K562 (cell line): ENCODE measurements around the gene MTHFSD.

Source experiments
- ARNT ChIP-seq, 2 experiments: fragments of 450-650 bp; IDR thresholded peaks; 2 replicates each; pipeline ENCODE4 v1.6.1; 2016; ENCODE audit warnings: mild to moderate bottlenecking in 1 of 2
- CTCF ChIP-seq, 3 experiments: IDR thresholded peaks in 2 of 3; conservative IDR thresholded peaks in 1 of 3; 2 replicates each; pipeline ENCODE4 v1.5.1; 2011 to 2012; ENCODE audit warnings: low read length in 3 of 3, mild to moderate bottlenecking in 3 of 3, control low read depth in 2 of 3, improper control_type of control experiment in 1 of 3, inconsistent platforms in 1 of 3, low read depth in 1 of 3, mixed read lengths in 1 of 3, moderate library complexity in 1 of 3; ENCODE audit not compliant: insufficient read depth in 2 of 3
- EZH2 ChIP-seq: IDR thresholded peaks from 2 replicates; pipeline ENCODE4 v1.6.1; 2012; ENCODE audit warnings: low read depth, mild to moderate bottlenecking, inconsistent platforms, low read length, borderline replicate concordance
- JUNB ChIP-seq: fragments of 450-650 bp; formaldehyde crosslinking; conservative IDR thresholded peaks from 2 replicates; pipeline ENCODE4 v1.4.0; 2020; ENCODE audit warnings: mild to moderate bottlenecking
- TOE1 ChIP-seq, 2 experiments: fragments of 450-650 bp in 1 of 2; sonication (generic) in 1 of 2; formaldehyde crosslinking in 1 of 2; IDR thresholded peaks; 2 replicates each; pipeline versions ENCODE4 v1.7.1 to v1.8.0; 2016 to 2022; ENCODE audit warnings: borderline replicate concordance in 2 of 2, mild to moderate bottlenecking in 2 of 2, antibody characterized with exemption in 1 of 2, inconsistent platforms in 1 of 2, low read depth in 1 of 2, missing genetic modification reagents in 1 of 2, moderate library complexity in 1 of 2
- ZNF12 ChIP-seq: sonication (generic); formaldehyde crosslinking; IDR thresholded peaks from 2 replicates; pipeline ENCODE4 v1.4.0; 2020; ENCODE audit warnings: mild to moderate bottlenecking, missing genetic modification reagents

- no peak for TF ChIP-seq TOE1 (IDR thresholded peaks at IDR 0.05; ENCODE audit: borderline replicate concordance)
- no peak for TF ChIP-seq TOE1 (CRISPR knock-in tag; IDR thresholded peaks at IDR 0.05; ENCODE audit: borderline replicate concordance, low read depth)
- no peak for TF ChIP-seq EZH2
- TF ChIP-seq JUNB (CRISPR knock-in tag), result no peak
- TF ChIP-seq CTCF (IDR thresholded peaks at IDR 0.05 in 2 of 3, conservative IDR thresholded peaks at IDR 0.05 in 1 of 3; ENCODE audit: insufficient read depth in 2 of 3, low read depth in 1 of 3, low read length in 3 of 3), result no peak
- no peak for TF ChIP-seq ZNF12 (CRISPR knock-in tag)
- TF ChIP-seq ARNT (IDR thresholded peaks at IDR 0.05), result no peak
Measured at GRCh38 chr16:86494039-86494564, 60.9 kb downstream of the MTHFSD start.
